ENCODE results near the gene PPIL4. TPM values are rescaled to one million over a fixed set of nuclear protein-coding genes. Genes with fewer than 3 reads are reported as not detected.
"Not testable (repeated sequence)": the region's sequence is repeated elsewhere in the genome, so short reads cannot be mapped to it uniquely, and the experiment has no call there.

Gene PPIL4
- total RNA-seq, 1 experiment from 2014 or later, result 19.7 TPM

GRCh38 chr6:149483849-149484655, 61.8 kb downstream of the PPIL4 start:
- no peak for DNase-seq (ENCODE audit: low spot score)

- no peak for DNase-seq (ENCODE audit: low spot score)
These were observed 62.5 kb downstream of the PPIL4 start for GRCh38 chr6:149483334-149483725.

- no peak for DNase-seq (ENCODE audit: low spot score)
These were observed 63.1 kb downstream of the PPIL4 start for GRCh38 chr6:149482545-149483333.

- DNase-seq (ENCODE audit: low spot score), result no peak
These were observed 65.2 kb downstream of the PPIL4 start for GRCh38 chr6:149480502-149481280.

- no peak for DNase-seq (ENCODE audit: low spot score)
These were observed 67.1 kb downstream of the PPIL4 start for GRCh38 chr6:149478631-149479314.

- no peak for DNase-seq (ENCODE audit: low spot score)
These were observed 68.3 kb downstream of the PPIL4 start for GRCh38 chr6:149477544-149477943.

- no peak for DNase-seq (ENCODE audit: low spot score)
These were observed 68.9 kb downstream of the PPIL4 start for GRCh38 chr6:149476789-149477455.

- DNase-seq (ENCODE audit: low spot score), result no peak
These were observed 71.5 kb downstream of the PPIL4 start for GRCh38 chr6:149474108-149474935.

- peak; percentile 51 for DNase-seq (ENCODE audit: low spot score)
These were observed 72.5 kb downstream of the PPIL4 start for GRCh38 chr6:149473080-149474052.

GRCh38 chr6:149472241-149472640, 73.6 kb downstream of the PPIL4 start:
- DNase-seq (ENCODE audit: low spot score), result no peak

GRCh38 chr6:149471801-149472200, 74.0 kb downstream of the PPIL4 start:
- DNase-seq (ENCODE audit: low spot score), result no peak

- no peak for DNase-seq (ENCODE audit: low spot score)
These were observed 74.9 kb downstream of the PPIL4 start for GRCh38 chr6:149470948-149471347.

- DNase-seq (ENCODE audit: low spot score), result no peak
These were observed 77.7 kb downstream of the PPIL4 start for GRCh38 chr6:149468179-149468578.

- no peak for DNase-seq (ENCODE audit: low spot score)
These were observed 78.6 kb downstream of the PPIL4 start for GRCh38 chr6:149467265-149467664.

- DNase-seq (ENCODE audit: low spot score), result no peak
These were observed 81.4 kb downstream of the PPIL4 start for GRCh38 chr6:149464411-149464810.

- no peak for DNase-seq (ENCODE audit: low spot score)
These were observed 82.1 kb downstream of the PPIL4 start for GRCh38 chr6:149463781-149464180.

GRCh38 chr6:149462712-149463111, 83.1 kb downstream of the PPIL4 start:
- not testable (repeated sequence) for DNase-seq (ENCODE audit: low spot score)

- DNase-seq (ENCODE audit: low spot score), result no peak
These were observed 84.2 kb downstream of the PPIL4 start for GRCh38 chr6:149461670-149462069.

GRCh38 chr6:149460249-149460648, 85.6 kb downstream of the PPIL4 start:
- not testable (repeated sequence) for DNase-seq (ENCODE audit: low spot score)
